GM13977 (cell line): Measurements from ENCODE around the gene ALK.

Experiments used
- DNase-seq: peaks from one replicate; pipeline ENCODE4 v3.0.0; 2012; ENCODE audit warnings: low spot score
- in situ Hi-C: fragments of 300-500 bp; cut with MboI; formaldehyde crosslinking; loops from one replicate; pipeline ENCODE4 v1.12.0; 2022; ENCODE audit warnings: low sequenced_read_pairs, low pct_unique_long_range_greater_than_20kb, mixed read lengths, inconsistent platforms; ENCODE audit not compliant: unreplicated experiment
- TF ChIP-seq, protein P1 (sequence below): IDR thresholded peaks from 2 replicates; pipeline ENCODE4 v1.5.1; 2012; ENCODE audit warnings: mild to moderate bottlenecking, control low read depth; ENCODE audit not compliant: insufficient read depth; ENCODE audit errors: extremely low read depth, missing control alignments

ALK gene

DNA sequence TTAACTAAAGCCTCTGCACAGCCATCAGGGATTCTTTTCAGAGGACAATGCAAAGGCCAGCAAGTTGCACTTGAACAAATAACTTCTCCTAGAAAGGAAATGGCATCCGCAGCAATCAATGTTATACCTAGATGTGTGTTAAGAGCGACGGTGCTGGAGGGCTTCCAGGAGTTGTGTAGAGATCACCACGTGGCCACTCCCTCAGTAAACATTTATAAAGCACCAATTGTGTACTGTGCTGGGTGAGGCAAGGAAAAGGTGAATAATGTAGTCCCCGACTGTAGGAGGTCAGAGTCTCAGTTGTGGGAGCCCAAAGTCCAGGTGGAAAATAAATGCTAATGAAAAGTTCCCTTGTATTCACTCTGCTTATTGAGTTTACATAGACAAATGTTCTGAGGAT lies 135.0 kb downstream of the ALK start:
- TF ChIP-seq, protein P1, sequence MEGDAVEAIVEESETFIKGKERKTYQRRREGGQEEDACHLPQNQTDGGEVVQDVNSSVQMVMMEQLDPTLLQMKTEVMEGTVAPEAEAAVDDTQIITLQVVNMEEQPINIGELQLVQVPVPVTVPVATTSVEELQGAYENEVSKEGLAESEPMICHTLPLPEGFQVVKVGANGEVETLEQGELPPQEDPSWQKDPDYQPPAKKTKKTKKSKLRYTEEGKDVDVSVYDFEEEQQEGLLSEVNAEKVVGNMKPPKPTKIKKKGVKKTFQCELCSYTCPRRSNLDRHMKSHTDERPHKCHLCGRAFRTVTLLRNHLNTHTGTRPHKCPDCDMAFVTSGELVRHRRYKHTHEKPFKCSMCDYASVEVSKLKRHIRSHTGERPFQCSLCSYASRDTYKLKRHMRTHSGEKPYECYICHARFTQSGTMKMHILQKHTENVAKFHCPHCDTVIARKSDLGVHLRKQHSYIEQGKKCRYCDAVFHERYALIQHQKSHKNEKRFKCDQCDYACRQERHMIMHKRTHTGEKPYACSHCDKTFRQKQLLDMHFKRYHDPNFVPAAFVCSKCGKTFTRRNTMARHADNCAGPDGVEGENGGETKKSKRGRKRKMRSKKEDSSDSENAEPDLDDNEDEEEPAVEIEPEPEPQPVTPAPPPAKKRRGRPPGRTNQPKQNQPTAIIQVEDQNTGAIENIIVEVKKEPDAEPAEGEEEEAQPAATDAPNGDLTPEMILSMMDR: no peak
- in situ Hi-C loops: no loop called here
- no peak for DNase-seq

DNA sequence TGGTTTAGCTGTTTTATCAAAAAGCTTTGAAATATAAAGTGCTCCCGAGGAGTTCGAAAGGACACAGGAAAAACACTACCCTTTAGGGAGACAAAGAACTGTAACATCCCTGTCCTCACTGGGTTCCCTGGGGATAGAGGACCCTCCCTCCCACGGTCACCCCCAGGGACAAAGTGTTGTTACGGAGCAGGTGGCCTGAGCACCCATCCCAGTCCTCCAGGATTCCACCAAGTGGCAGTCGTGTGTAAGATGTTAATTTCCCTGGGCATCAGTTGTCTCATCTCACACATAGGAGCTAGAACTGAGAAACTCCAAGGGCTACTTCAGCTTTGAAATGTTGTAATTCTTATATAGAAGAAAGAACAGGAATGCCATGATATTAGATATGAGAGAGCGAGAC lies 137.7 kb downstream of the ALK start:
- in situ Hi-C loops: no loop called here

DNA sequence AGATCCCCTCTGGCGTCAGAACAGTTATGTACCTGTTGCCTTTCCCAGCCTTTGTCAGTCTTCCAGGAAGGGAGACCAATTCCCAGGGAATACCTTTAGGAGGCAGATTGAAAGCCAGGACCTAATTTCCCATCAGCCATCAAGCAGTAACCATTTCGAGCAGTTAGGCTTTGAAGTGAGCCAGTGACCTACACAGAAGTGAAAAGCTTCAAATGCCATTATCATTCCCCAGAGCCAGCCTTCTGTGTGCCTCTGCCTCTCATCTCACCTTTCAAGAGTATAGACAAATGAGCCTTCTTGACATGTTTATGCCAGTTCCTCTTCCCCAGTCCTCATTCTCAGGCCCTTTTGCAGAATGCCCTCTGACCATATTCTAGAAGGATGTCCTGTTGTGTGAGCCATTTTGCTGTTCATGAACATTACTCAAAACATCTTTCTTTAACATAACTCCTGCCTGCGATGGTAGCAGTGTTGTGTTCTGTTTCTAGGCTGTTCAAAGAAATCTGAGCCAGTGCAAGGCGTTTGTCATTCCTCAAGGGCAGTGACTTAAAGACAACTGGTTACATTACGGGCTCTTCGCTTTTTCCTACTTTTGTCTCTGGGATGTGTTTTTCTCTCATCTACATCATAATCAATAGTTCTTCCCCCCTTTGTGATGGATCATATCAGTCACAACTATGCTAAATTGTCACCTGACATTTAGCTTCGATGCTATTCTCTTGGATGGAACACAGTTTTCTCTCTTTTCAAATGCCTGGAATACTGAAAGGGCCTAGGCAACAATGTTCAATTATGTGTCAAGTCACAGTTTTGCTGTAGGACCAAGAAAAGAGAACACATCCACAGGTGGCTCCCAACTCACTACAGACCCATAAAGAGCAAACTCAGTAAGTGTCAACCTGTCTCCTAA lies 138.6 kb downstream of the ALK start:
- TF ChIP-seq, protein P1: no peak
- no peak for DNase-seq
- in situ Hi-C loops: no loop called here

More for the DNA sequence above, 137.7 kb downstream of the ALK start:
- no peak for DNase-seq
- TF ChIP-seq, protein P1: no peak

DNA sequence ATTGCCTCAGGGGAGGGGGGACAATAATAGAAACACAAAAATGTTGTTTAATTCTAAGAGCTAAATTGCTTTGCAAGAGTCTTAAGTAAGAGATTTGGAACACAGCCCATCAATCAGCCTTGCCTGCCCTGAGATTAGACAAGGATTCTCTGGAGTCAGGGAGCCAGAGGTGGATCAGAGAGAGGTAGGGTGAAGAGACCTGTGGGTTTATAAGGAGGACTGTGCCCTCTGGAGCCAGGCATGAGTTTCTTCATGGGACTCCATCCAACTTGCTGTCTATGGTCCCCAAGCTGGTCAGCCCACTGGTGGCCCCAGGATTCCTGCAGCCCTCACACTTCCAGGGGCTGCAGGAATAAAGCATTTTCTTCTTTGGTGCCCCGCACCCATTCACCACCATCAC lies 139.3 kb downstream of the ALK start:
- no peak for DNase-seq
- in situ Hi-C loops: no loop called here
- TF ChIP-seq, protein P1: no peak

DNA sequence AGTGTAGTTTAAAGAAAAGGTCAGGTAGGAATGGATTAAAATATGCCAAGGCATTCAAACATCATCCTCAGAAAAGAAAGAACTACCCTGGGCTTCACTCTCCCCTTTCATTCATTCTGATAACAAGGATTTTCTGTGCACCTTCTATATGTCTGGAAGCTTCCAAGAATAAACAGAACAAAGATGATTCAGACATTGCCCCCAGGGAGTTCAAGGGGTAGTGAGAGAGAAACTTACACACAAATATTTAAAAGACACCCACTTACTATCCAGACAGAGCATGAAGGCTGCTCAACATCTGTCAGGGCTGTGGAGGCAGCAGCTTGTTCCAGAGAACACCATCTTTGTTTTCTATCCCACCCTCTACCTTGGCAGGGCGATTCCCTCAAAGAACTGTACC lies 140.5 kb downstream of the ALK start:
- in situ Hi-C loops: no loop called here
- DNase-seq: no peak
- TF ChIP-seq, protein P1: no peak

DNA sequence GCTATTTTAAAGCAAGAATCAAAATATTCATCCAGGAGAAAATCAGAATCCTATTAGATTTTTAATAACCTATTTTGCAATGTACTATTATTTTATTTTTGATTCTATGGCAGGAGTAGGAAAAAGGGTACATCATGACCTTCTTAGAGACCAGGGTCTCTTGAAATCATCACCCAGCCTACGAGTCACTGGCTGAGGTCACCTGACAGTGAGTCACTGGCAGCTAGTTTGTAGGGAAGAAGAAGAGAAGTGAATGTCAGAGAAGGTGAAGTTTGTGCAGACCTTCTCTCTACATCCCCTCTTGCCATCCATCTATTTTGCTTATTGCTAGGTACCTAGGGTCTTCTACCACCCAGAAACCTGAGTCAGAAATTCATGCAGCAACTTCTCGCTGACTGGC lies 144.2 kb downstream of the ALK start:
- TF ChIP-seq, protein P1: no peak
- no peak for DNase-seq
- in situ Hi-C loops: no loop called here
